Stimulated activated CD4-positive, alpha-beta T cell treated with anti-CD3 and anti-CD28 coated beads, Interleukin-1b, Interleukin-23, amount 100 ng/mL, for 24 hours (primary cell): ENCODE data around the gene DGKB.

Source experiments
- DNase-seq, 4 experiments: peaks; one replicate each; pipeline ENCODE4 v3.0.0-alpha.2; 2020; ENCODE audit warnings: low read depth in 4 of 4, low spot score in 1 of 4

DGKB gene

DNA sequence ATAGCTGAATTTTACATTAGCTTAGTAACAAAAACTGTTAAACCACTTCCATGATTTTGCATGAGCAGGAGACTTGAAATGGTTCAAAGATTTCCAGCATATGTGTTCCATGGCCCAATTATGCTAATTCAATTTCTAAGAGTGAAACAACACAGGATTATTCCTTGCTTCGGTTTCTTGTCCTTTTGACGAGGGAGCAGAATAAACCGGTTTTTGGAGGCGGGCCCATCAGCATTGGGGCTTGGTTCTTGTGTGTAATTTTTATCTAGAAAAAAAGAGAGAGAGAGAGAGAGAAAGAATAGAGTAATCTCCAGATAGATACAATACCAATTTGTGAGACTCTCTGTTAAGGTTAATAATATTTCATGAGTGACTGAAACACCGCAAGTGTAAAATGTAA, 753.6 kb downstream of the DGKB start:
- DNase-seq, result no peak

DNA sequence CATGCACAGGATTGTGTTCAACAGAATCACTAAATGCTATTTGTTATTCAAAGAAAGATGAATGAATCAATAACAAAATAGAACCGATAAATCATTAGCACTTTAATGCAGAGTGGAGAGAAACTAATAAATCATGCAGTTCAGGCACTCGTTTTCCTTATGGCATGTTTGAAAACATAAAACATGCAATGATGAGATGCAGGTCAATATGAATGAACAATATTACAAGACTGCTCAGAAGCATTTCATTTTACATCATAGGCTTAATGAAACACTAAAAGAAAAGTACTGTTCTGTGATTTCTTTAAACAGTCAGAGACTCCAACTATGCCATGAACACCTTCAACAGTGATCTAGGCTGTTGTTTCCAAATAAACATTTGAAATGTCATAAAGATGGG, 755.0 kb downstream of the DGKB start:
- no peak for DNase-seq

DNA sequence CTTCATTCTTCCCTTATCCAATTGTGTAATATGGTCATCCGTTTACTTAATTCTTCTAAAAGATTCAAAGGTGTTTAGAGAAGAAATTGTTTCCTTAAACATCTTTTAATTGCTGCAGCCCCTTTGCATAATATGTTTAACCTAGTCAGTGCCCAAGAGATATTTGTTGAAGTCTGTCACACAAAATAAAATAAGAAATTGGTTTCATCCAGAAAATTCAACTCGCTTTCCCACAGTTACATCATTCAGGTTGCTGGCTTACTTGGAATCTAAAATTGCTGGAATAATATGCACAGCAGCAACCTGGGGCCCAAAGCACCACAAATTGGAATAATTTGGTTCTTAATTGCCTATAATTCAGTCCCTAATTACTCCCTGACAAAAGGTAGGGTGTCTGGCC, 758.0 kb downstream of the DGKB start:
- no peak for DNase-seq

DNA sequence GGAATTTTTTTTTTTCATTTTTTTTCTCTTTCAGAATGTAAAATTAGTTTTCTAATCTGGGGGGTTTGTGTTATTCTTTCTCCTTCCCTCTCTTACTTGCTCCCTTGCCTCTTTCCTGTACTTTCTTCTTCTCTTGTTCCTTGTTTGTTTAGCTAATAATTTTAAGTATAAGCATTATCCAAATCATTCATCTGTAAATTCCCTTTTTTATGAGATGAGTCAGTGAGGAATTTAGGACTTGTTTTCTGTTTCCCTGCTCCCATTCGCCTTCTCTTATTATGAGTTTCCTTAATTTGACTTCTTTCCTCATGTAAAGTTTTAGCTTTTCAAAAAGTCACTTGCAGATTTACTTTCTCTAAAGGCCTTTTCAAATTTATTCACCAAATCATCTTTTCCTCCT, 758.4 kb downstream of the DGKB start:
- no peak for DNase-seq

DNA sequence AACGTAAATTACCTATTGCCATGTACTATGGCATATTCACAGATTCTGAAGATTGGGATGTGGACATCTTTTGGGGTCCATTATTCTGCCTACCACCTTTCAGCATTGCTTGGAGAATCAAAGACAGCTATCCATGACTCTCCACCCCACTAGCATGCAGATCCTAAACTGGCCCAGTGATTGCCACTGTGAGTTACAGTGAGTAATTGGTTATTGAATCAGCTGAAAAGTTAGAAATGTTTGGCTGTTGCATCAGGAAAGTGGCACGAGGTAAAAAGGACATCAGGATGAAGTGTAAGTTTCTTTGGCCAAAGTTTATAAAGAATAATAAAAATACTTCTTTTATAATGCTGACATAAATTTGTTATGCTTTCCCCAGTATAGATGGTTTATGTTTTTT, 764.9 kb downstream of the DGKB start:
- DNase-seq, result no peak

DNA sequence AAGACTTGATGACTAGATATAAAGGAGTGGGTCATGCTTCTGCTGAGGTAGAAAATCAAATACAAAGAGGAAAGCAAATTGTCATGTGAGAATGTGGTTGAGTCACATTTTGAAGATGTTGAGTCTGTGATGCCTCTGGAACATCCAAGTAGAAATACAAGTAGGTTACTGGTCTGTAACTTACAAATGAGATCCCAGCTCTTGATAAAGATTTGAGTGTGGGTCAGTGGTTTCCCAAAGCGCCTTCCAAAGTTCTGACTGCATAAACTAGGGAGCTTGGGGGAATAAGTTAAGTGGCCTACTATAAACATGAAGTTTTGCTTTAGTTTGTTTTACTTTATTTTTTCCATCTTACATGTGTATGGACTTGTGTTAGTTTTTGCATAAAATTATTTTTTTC, 768.8 kb downstream of the DGKB start:
- no peak for DNase-seq

DNA sequence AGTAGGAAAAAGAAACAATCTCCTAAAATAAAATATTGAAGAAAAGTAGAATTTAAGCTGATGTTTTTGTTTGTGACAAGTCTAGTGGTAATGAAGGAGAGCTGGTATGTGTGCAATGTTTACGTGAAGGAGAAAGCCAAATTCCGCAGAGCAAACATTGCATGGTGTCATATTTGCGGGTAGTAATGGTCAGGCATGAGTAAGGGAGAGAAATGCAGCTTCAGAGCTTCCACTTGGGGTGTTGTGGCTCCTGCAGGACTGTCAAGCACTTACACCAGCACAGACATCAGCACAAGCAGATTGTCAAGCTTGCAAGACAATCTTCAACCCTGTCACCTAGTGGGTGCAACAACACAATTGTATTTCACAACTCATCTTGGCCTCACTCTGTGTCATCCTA, 776.6 kb downstream of the DGKB start:
- DNase-seq, result no peak

DNA sequence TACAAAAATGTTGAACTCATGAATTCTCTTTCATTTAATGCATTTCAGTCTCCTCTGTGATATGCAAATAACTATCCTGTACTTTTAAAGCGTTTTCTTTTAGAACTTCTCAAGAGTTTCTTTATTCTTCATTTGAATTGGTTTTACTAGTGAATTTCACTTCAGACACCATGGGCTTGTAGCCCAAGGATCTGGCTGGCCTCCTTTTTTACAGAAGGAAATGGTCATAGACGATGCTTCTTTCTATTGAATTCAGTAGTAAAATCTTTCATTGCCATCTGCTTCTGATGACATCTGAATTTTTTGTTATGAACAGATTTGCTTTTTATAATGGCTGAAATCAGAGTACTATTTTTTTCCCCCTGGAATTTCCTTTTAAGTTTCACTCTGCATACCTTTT, 777.8 kb downstream of the DGKB start:
- no peak for DNase-seq

DNA sequence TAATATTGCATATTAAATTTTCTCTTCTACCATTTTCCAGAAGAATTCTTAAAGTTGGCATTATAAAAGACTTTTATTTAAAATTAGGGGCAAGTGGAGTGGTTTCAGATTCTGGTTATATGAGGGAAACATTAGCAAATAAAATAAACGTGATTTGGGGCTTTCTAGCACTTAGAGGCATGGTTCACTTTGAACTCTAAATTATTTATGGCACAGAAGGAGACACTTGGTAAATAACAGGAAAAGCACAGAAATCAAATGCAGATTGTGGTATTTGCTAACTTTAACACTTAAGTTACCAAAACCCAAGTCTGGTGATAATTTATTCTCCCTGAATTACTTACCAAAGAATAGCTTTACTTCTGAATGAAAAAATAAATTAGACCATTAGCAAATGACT, 778.6 kb downstream of the DGKB start:
- no peak for DNase-seq

DNA sequence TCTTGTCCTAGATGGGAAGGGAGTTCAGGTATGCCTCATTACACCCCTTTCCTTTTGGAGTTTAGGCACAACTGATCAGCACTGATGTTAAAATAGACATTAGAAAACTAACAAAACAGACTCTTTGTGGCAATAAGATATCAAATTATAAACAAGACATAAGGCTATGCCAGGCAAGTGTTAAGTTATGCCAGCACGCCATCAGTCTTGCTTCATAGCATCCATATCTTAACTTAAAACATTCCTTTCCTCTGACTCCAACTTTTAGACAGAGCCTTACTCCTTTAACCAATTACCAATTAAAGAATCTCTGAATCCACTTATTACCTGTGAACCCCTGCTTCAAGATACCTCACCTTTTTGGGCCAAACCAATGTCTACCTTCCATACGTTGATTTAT, 786.9 kb downstream of the DGKB start:
- no peak for DNase-seq

DNA sequence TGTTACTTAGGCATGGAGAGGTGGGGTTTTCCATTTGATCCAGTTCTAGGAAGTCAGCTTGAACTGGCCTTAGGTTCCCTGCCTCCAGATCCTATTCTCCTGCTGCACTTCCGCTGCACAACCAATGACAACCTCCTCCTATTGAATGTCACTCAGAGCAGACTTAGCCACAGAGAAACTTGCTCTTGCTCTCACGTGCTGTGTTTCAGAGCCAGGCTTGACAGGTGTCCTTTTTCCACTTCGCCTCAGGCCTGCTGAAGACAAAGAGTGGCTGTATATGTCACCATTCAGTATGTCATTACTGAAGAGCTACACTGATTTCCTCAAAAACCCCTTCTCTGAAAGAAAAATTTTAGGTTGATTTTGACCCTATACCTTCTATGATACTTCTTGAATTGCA, 797.7 kb downstream of the DGKB start:
- no peak for DNase-seq

DNA sequence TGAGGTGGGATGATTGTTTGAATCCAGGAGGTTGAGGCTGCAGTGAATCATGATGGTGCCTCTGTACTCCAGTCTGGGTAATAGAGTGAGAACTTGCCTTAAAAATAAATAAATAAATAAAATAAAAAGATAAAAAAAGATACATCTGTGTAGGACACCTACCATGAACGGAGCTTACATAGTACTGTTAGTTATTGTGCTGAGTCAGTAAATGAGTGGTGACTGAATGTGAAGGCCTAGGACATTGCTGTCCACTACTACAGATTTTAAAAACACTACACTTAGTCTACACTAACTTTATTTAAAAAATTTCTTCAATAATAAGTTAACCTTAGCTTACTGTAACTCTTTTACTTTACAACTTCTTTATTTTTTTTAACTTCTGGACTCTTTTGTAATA, 806.4 kb downstream of the DGKB start:
- DNase-seq, result no peak

DNA sequence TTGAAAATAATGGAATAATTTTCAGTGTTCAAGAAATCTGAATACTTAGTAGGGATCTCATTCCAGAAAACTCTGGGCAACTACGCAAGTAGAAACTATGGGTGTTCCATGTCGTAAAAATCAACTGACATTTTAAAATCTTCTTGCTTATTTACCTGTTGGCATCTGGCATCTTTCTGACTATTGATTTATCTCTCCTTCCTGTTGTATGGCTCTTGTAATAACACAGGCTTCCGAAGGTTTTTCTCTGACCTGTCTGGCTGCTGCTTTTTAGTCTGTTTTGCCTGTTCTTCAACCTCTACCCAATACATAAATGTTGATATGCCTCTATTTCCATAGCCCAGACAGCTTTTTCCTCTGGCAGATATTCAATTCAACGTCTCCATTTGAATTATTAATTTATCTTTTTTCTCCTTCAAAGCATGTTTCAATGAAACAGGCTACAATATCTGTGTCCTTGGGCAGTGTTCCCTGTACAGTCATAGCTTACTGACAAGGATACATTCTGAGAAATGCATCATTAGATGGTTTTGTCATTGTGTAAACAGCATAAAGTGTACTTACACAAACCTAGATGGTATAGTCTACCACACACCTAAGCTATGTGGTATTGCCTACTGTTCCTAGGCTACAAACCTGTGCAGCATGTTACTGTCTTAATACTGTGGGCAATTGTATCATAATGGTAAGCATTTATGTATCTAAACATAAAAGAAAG, 807.2 kb downstream of the DGKB start:
- no peak for DNase-seq
